ENCODE results near the gene C11orf97.

GRCh38 chr11:94536386-94536785, 24.1 kb downstream of the C11orf97 start:
- TF ChIP-seq CTCF (IDR thresholded peaks at IDR 0.05), result no peak
- no peak for TF ChIP-seq ZFX (IDR thresholded peaks at IDR 0.05; ENCODE audit: borderline replicate concordance)

All from 22Rv1 (cell line).